ENCODE data around the gene MARCKSL1. TPM values are rescaled to one million over a fixed set of nuclear protein-coding genes. Genes with fewer than 3 reads are reported as not detected.

Gene MARCKSL1
- total and polyA plus RNA-seq, 2 donors (not counting 1 experiment from before 2014, with no cell fraction given), result 73.2 to 106 TPM

DNA sequence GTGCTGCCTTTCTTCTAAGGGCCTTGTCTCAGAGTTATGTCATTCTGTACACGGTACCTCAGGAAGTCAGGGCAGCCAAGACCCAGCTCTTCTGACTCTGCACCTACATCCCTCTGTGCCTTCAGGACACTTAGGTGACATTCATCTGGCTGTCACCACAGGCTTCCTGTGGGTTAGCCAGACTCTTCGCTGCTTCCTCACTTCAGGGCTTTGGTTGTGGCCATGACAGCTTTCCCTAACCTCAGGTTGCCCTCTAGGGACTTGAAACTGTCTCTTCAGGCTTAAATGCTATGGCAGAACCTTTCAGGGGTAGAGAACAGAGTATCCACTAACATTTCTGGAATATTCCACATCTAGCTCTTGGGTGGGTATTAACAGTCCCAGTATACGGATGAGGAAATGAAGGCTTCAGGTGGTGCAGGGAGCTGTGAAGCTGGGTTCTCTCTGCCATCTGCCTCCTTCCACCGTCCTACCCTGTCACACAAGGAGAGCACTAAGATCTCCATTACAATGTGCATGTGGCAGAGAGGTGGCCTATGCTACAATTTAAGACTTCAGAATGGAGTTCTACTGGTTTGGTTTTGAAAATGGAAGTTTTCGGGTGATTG lies 36.2 kb upstream of the MARCKSL1 start:
- DNase-seq, result peak; percentile 66
- Histone ChIP-seq H3K79me2 (ENCODE audit: control insufficient read depth, insufficient read depth, low read length) (no peaks in the 10 kb centered on the region), H3K4me1 (ENCODE audit: control insufficient read depth in 2 of 2, insufficient read depth in 2 of 2, low read length in 2 of 2) (peaks cover 10 to 13% of the 10 kb centered on the region in 2 donors), H3K36me3 (replicated peaks in 1 of 2; ENCODE audit: control extremely low read depth in 1 of 2, control insufficient read depth in 1 of 2, extremely low read depth in 1 of 2, insufficient read depth in 2 of 2, low read length in 1 of 2) (peaks cover 2 to 66% of the 10 kb centered on the region in 2 experiments), H3K27ac (ENCODE audit: low read length in 2 of 2) (no peak overlapping the region), H3K4me3 (ENCODE audit: control extremely low read depth in 1 of 5, extremely low read depth in 1 of 5, insufficient read depth in 1 of 5, low read depth in 2 of 5, low read length in 4 of 5) (no peak overlapping the region), H4K20me1 (ENCODE audit: control insufficient read depth, insufficient read depth, low read length, poor library complexity, severe bottlenecking) (peaks cover 18% of the 10 kb centered on the region), H2AFZ (ENCODE audit: insufficient read depth, low read depth, low read length, poor library complexity, severe bottlenecking) (no peak overlapping the region), H3K4me2 (replicated peaks; ENCODE audit: low read depth, low read length, poor library complexity, severe bottlenecking) (no peak overlapping the region), H3K27me3 (replicated peaks in 1 of 4; ENCODE audit: control extremely low read depth in 1 of 4, control insufficient read depth in 3 of 4, insufficient read depth in 4 of 4, low read length in 3 of 4) (no peaks in the 10 kb centered on the region), H3K9me3 (ENCODE audit: control extremely low read depth in 1 of 3, control insufficient read depth in 2 of 3, insufficient read depth in 1 of 3, low read length in 2 of 3) (no peaks in the 10 kb centered on the region), H3K9ac (ENCODE audit: low read length) (no peak overlapping the region)
- peak; percentile 75 for ATAC-seq (ENCODE audit: low read depth)
- ChIA-PET POLR2A (interaction anchor here (0.6 to 2.0 kb wide), 2 partner anchors 13 to 35 kb away, joined by 4 to 15 read pairs; partner anchors contain the start of gene MARCKSL1), CTCF (interaction anchor here (0.5 to 3.3 kb wide), 11 partner anchors 19 to 367 kb away, joined by 3 to 14 read pairs (median 4); partner anchors contain the start of gene MARCKSL1)
- peaks cover 12% of the 10 kb centered on the region for H3K4me1 Mint-ChIP-seq
- no peak overlapping the region for H3K4me3 Mint-ChIP-seq
- H3K9me3 Mint-ChIP-seq (ENCODE audit: insufficient read depth), result no peaks in the 10 kb centered on the region
- TF ChIP-seq, protein P1, sequence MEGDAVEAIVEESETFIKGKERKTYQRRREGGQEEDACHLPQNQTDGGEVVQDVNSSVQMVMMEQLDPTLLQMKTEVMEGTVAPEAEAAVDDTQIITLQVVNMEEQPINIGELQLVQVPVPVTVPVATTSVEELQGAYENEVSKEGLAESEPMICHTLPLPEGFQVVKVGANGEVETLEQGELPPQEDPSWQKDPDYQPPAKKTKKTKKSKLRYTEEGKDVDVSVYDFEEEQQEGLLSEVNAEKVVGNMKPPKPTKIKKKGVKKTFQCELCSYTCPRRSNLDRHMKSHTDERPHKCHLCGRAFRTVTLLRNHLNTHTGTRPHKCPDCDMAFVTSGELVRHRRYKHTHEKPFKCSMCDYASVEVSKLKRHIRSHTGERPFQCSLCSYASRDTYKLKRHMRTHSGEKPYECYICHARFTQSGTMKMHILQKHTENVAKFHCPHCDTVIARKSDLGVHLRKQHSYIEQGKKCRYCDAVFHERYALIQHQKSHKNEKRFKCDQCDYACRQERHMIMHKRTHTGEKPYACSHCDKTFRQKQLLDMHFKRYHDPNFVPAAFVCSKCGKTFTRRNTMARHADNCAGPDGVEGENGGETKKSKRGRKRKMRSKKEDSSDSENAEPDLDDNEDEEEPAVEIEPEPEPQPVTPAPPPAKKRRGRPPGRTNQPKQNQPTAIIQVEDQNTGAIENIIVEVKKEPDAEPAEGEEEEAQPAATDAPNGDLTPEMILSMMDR (IDR thresholded peaks at IDR 0.05), result no peak
- no peak for TF ChIP-seq EZH2 (IDR thresholded peaks at IDR 0.05; ENCODE audit: borderline replicate concordance, insufficient read depth, low read depth, low read length, poor library complexity, severe bottlenecking)
- H3K27me3 Mint-ChIP-seq, result no peaks in the 10 kb centered on the region
- intact Hi-C loops (cut with micrococcal nuclease), result loop anchor here (5.0 kb wide), 2 partner anchors 35 to 55 kb away; partner anchors contain the start of gene MARCKSL1
- WGBS (ENCODE audit: insufficient coverage), result 33% methylated on average over 3 of the region's 5 CpGs
- no peak overlapping the region for H3K27ac Mint-ChIP-seq

Measured in B cell (primary cell).